Colonic mucosa (tissue), 4 donors: ENCODE data around the gene RPTOR. TPM values are rescaled to one million over a fixed set of nuclear protein-coding genes. Genes with fewer than 3 reads are reported as not detected.

Experiments
- DNase-seq: peaks from one replicate; pipeline ENCODE4 v3.0.0-alpha.2; 2020
- H3K27ac ChIP-seq: fragments of 200-600 bp; one replicate; pipeline ENCODE4 v1.8.0; 2021
- H3K27me3 ChIP-seq: fragments of 200-600 bp; one replicate; pipeline ENCODE4 v1.8.0; 2021
- H3K36me3 ChIP-seq: fragments of 200-600 bp; one replicate; pipeline ENCODE4 v1.8.0; 2021
- H3K4me1 ChIP-seq: fragments of 200-600 bp; one replicate; pipeline ENCODE4 v1.8.0; 2021; ENCODE audit warnings: mild to moderate bottlenecking
- H3K4me3 ChIP-seq: fragments of 200-600 bp; one replicate; pipeline ENCODE4 v1.8.0; 2021
- H3K9ac ChIP-seq, 2 donors: one replicate each; pipeline ENCODE4 v1.7.0; 2013; ENCODE audit warnings: control low read depth in 2 of 2, low read depth in 2 of 2, low read length in 2 of 2
- H3K9me3 ChIP-seq: fragments of 200-600 bp; one replicate; pipeline ENCODE4 v1.8.0; 2021
- intact Hi-C: fragments of 100-400 bp; cut with DNase I; formaldehyde crosslinking; loops from one replicate; pipeline ENCODE4 v1.14.1; 2022
- total RNA-seq, 2 donors: library from RNA; stranded (reverse); fragmentation: NEBNext Ultra II Directional in 1 of 2; extraction: Animal tissue kit (Norgen Biotek cat#: 25700) in 1 of 2; gene quantifications; one replicate each; pipeline ENCODE4 v1.2.1, GENCODE V29; 2021
- TF ChIP-seq, protein P1 (sequence below): fragments of 200-600 bp; IDR thresholded peaks from one replicate; pipeline ENCODE4 v1.8.0; 2022; ENCODE audit warnings: antibody characterized with exemption, mild to moderate bottlenecking
- donor health status: healthy.
- donor health status: DM: no; HTN: no; CAD: no.
- donor health status: DM: no; HTN: no; CAD: no.

The RPTOR gene
- total RNA-seq, 2 donors from 2014 or later = 21.2 to 39.6 TPM

DNA sequence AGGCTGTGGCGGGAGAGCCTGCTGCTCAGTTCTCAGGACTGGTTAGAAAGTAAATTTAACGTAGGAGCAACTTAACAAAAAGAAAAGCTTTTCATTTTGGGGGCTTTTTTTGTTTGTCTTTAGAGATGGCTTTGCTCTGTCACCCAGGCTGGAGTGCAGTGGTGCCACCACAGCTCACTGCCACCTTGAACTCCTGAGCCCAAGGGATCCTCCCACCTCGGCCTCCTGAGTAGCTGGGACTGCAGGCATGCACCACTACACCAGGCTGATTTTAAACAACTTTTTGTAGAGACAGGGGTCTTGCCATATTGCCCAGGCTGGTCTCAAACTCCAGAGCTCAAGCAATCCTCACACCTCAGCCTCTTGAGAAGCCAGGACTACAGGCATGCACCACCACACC, 205.0 kb downstream of the RPTOR start:
- Histone ChIP-seq H3K27ac (no peak overlapping the region), H3K4me3 (no peak overlapping the region), H3K4me1 (no peaks in the 10 kb centered on the region), H3K9ac (no peak overlapping the region), H3K27me3 (no peaks in the 10 kb centered on the region), H3K36me3 (no peaks in the 10 kb centered on the region), H3K9me3 (no peaks in the 10 kb centered on the region)
- no peak for DNase-seq
- intact Hi-C loops = no loop called here
- TF ChIP-seq, protein P1, sequence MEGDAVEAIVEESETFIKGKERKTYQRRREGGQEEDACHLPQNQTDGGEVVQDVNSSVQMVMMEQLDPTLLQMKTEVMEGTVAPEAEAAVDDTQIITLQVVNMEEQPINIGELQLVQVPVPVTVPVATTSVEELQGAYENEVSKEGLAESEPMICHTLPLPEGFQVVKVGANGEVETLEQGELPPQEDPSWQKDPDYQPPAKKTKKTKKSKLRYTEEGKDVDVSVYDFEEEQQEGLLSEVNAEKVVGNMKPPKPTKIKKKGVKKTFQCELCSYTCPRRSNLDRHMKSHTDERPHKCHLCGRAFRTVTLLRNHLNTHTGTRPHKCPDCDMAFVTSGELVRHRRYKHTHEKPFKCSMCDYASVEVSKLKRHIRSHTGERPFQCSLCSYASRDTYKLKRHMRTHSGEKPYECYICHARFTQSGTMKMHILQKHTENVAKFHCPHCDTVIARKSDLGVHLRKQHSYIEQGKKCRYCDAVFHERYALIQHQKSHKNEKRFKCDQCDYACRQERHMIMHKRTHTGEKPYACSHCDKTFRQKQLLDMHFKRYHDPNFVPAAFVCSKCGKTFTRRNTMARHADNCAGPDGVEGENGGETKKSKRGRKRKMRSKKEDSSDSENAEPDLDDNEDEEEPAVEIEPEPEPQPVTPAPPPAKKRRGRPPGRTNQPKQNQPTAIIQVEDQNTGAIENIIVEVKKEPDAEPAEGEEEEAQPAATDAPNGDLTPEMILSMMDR = no peak

DNA sequence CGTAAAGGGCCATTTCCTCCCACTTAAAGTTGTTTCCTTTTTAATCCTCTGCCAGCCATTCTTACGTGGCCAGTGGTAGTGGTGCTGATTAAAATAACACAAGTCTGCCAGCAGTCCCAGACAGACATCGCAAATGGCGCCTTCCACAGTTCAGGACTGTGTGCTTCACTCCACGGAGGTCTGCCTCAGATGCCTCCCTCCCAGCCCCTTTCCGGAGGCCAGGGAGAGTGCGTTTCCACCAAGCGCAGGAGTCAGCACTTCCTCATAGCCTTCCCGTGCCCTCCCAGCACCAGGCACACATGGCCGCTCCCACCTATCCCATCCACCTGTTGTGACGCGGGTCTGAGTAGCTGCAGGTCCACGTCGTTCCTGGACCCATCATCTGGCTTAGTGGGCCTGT, 205.6 kb downstream of the RPTOR start:
- H3K9ac ChIP-seq = no peak overlapping the region
- intact Hi-C loops = no loop called here
- no peaks in the 10 kb centered on the region for H3K27me3 ChIP-seq
- H3K27ac ChIP-seq = no peak overlapping the region
- TF ChIP-seq, protein P1 = no peak
- H3K36me3 ChIP-seq = no peaks in the 10 kb centered on the region
- H3K4me1 ChIP-seq = no peaks in the 10 kb centered on the region
- H3K4me3 ChIP-seq = no peak overlapping the region
- DNase-seq = no peak
- no peaks in the 10 kb centered on the region for H3K9me3 ChIP-seq

DNA sequence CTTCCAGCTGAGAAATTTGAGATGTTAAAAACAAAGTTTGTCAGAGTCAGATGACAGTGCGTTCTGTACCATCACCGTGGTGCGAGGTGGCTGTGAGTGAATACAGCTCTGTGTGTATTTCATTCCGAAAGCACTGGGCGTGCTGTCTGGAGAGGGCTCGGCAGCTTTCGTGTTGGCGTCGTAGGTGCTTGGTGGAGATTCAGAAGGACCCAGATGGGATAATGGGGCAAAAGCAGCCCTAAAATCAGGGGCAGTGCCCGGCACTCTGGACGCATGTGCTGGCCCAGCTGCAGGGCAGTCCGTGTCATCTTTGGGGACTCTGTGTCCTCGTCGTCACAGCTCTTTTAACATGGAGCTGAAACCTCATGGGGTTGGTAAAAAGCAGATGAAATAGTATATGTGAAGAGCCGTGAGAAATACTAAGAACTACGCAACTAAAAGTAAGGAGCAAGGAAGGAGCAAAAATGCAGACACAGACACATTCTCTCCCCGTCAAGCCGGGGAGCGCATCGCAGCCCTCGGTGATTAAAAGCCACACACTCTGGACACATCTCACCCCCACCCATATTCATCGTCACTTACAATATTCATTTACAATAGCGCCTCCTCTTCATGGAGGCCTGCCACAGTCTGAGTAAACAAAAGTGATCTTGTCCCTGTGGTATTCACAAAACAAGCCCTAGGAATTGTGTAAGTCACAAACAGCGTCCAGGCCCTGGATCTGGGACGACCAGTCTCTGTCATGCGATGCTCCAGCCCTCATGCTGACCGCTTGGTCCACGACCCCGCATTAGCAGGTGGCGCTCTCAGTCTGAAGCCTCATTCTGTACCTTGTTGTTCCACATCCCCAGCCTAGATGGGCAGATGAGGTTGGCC, 206.7 kb downstream of the RPTOR start:
- peak overlapping the region in 1 of 2 donors; percentile 43 for H3K9ac ChIP-seq
- TF ChIP-seq, protein P1 = no peak
- H3K4me3 ChIP-seq = no peak overlapping the region
- H3K36me3 ChIP-seq = no peaks in the 10 kb centered on the region
- no peaks in the 10 kb centered on the region for H3K4me1 ChIP-seq
- peak; percentile 38 for DNase-seq
- intact Hi-C loops = no loop called here
- no peaks in the 10 kb centered on the region for H3K27me3 ChIP-seq
- no peak overlapping the region for H3K27ac ChIP-seq
- H3K9me3 ChIP-seq = no peaks in the 10 kb centered on the region

DNA sequence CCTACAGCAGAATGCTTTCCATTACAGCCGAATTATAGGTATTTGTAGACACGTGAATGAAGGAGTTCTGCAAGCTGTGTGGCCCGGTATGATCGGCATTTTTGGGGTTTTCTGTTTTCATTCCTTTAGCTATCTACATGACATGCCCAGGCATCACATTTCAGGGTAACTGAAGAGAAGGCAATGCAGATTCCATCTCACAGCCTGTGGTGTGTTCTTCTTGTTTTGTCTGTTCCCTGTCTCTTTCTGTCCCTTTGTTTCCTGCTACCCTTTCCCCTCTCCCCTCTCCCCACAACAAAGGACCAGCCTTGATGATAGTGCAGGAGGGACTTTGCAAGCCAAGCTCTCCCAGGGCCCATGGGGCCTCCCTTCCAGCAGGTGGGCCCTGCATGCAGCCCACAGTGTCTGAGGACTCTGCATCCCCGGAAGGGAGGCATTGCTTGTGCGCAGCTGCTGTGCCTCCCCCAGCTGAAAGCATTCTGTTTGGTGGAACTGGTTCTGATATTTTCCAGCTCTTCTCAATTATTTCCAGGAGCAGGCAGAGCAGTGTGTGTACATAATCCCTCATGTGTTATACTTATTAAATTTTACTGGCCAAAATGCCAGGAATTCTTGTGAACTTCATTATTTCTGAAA, 207.4 kb downstream of the RPTOR start:
- no peak for DNase-seq
- H3K4me3 ChIP-seq = no peak overlapping the region
- TF ChIP-seq, protein P1 = no peak
- no peaks in the 10 kb centered on the region for H3K9me3 ChIP-seq
- H3K9ac ChIP-seq = no peak overlapping the region
- intact Hi-C loops = no loop called here
- H3K27me3 ChIP-seq = no peaks in the 10 kb centered on the region
- H3K4me1 ChIP-seq = no peaks in the 10 kb centered on the region
- no peaks in the 10 kb centered on the region for H3K36me3 ChIP-seq
- no peak overlapping the region for H3K27ac ChIP-seq

DNA sequence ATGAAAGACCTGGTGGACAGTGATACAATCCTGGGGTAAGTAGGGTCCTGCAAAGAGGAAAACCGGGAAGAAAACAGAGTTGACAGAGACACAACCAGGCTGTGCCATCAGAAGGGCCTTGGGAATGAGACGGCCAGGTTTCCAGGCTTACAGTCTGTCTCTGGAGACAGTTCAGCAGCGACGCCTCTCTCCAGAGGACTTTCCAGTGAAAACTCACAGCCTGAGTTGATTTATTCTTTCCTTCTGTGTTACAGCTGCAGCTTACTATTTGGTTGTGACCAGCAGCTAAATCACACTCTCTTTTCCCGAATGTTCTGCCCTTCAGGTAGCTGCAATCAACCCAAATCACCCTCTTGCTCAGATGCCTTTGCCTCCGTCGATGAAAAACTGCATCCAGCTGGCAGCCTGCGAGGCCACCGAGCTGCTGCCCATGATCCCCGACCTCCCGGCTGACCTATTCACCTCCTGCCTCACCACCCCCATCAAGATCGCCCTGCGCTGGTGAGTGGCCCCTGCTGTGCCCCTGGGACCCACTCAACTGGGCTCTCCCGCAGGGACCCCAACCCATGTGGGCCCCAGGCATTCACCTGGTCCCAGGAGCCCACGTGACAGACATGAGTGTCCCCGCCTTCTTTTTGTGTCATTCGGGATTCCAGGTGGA, 209.2 kb downstream of the RPTOR start:
- H3K4me1 ChIP-seq = no peaks in the 10 kb centered on the region
- DNase-seq = no peak
- H3K4me3 ChIP-seq = no peak overlapping the region
- H3K9ac ChIP-seq = no peak overlapping the region
- no peak overlapping the region for H3K27ac ChIP-seq
- H3K36me3 ChIP-seq = no peaks in the 10 kb centered on the region
- H3K9me3 ChIP-seq = no peaks in the 10 kb centered on the region
- TF ChIP-seq, protein P1 = no peak
- intact Hi-C loops = no loop called here
- no peaks in the 10 kb centered on the region for H3K27me3 ChIP-seq
